ENCODE data around the gene MAP6D1.
"Not testable (repeated sequence)": the region's sequence is repeated elsewhere in the genome, so short reads cannot be mapped to it uniquely, and the experiment has no call there.

Gene MAP6D1

GRCh38 chr3:183792976-183793375 lies 32.4 kb downstream of the MAP6D1 start:
- Histone ChIP-seq H3K36me3 (ENCODE audit: control insufficient read depth, insufficient read depth, low read length) (peaks cover 16% of the 10 kb centered on the region), H3K4me1 (ENCODE audit: control insufficient read depth, insufficient read depth, low read length) (no peaks in the 10 kb centered on the region), H3K9me3 (ENCODE audit: control insufficient read depth, insufficient read depth, low read length) (no peaks in the 10 kb centered on the region), H3K4me3 (ENCODE audit: low read depth, low read length) (no peak overlapping the region), H3K27me3 (ENCODE audit: control insufficient read depth, insufficient read depth, low read length) (no peaks in the 10 kb centered on the region), H3K9ac (ENCODE audit: low read depth, low read length) (no peak overlapping the region)

DNA sequence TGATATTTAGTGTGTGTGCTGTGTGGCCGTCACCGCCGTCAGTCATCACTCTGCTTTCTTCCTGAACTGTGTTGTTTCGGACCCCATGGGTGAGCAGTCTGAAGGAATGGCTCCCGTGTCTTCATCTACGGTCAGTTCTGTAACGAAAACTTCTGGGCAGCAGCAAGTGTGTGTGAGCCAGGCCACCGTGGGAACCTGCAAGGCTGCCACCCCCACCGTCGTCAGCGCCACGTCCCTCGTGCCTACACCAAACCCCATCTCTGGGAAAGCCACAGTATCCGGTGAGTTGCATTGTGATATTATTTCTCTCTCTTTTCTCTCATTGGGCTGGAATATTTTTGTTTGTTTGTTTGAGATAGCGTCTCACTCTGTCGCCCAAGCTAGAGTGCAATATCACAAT lies 34.7 kb downstream of the MAP6D1 start:
- Histone ChIP-seq H3K4me1 (ENCODE audit: control insufficient read depth, insufficient read depth, low read length) (no peaks in the 10 kb centered on the region), H3K9ac (ENCODE audit: low read depth, low read length) (no peak overlapping the region), H3K4me3 (ENCODE audit: low read depth, low read length) (no peak overlapping the region), H3K36me3 (ENCODE audit: control insufficient read depth, insufficient read depth, low read length) (peaks cover 22% of the 10 kb centered on the region), H3K27me3 (ENCODE audit: control insufficient read depth, insufficient read depth, low read length) (no peaks in the 10 kb centered on the region), H3K9me3 (ENCODE audit: control insufficient read depth, insufficient read depth, low read length) (no peaks in the 10 kb centered on the region)

- H3K36me3 ChIP-seq (ENCODE audit: control insufficient read depth, insufficient read depth, low read length) = peaks cover 23% of the 10 kb centered on the region
- no peak overlapping the region for H3K9ac ChIP-seq (ENCODE audit: low read depth, low read length)
- H3K27me3 ChIP-seq (ENCODE audit: control insufficient read depth, insufficient read depth, low read length) = no peaks in the 10 kb centered on the region
- no peak overlapping the region for H3K4me3 ChIP-seq (ENCODE audit: low read depth, low read length)
- H3K9me3 ChIP-seq (ENCODE audit: control insufficient read depth, insufficient read depth, low read length) = no peaks in the 10 kb centered on the region
- no peaks in the 10 kb centered on the region for H3K4me1 ChIP-seq (ENCODE audit: control insufficient read depth, insufficient read depth, low read length)
These were observed 35.6 kb downstream of the MAP6D1 start for GRCh38 chr3:183789826-183790225.

DNA sequence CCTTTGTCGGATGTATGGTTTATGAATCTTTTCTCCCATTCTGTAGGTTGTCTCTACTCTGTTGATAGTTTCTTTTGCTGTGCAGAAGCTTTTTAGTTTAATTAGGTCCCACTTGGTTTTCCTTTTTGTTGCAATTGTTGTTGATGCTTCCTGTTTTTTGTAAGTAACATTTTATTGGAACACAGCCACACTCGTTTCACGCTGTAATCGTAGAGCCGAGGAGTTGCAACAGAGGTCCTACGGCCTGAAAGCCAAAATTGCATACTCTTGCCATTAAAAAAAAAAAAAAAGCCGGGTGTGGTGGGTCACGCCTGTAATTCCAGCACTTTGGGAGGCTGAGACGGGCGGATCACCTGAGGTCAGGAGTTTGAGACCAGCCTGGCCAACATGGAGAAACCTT lies 40.9 kb downstream of the MAP6D1 start:
- not testable (repeated sequence) for H3K9me3 ChIP-seq (ENCODE audit: control insufficient read depth, insufficient read depth, low read length); H3K27me3 ChIP-seq (ENCODE audit: control insufficient read depth, insufficient read depth, low read length); H3K9ac ChIP-seq (ENCODE audit: low read depth, low read length); H3K4me3 ChIP-seq (ENCODE audit: low read depth, low read length); H3K4me1 ChIP-seq (ENCODE audit: control insufficient read depth, insufficient read depth, low read length)
- H3K36me3 ChIP-seq (ENCODE audit: control insufficient read depth, insufficient read depth, low read length) = peaks cover 16% of the 10 kb centered on the region

GRCh38 chr3:183782576-183783276 lies 42.7 kb downstream of the MAP6D1 start:
- H3K4me3 ChIP-seq (ENCODE audit: low read depth, low read length) = no peak overlapping the region
- no peaks in the 10 kb centered on the region for H3K27me3 ChIP-seq (ENCODE audit: control insufficient read depth, insufficient read depth, low read length)
- no peaks in the 10 kb centered on the region for H3K9me3 ChIP-seq (ENCODE audit: control insufficient read depth, insufficient read depth, low read length)
- H3K4me1 ChIP-seq (ENCODE audit: control insufficient read depth, insufficient read depth, low read length) = no peaks in the 10 kb centered on the region
- H3K9ac ChIP-seq (ENCODE audit: low read depth, low read length) = no peak overlapping the region
- H3K36me3 ChIP-seq (ENCODE audit: control insufficient read depth, insufficient read depth, low read length) = peaks cover 10% of the 10 kb centered on the region

- Histone ChIP-seq H3K27me3 (ENCODE audit: control insufficient read depth, insufficient read depth, low read length) (no peaks in the 10 kb centered on the region), H3K36me3 (ENCODE audit: control insufficient read depth, insufficient read depth, low read length) (peaks cover 6% of the 10 kb centered on the region), H3K4me3 (ENCODE audit: low read depth, low read length) (no peak overlapping the region), H3K9me3 (ENCODE audit: control insufficient read depth, insufficient read depth, low read length) (no peaks in the 10 kb centered on the region), H3K9ac (ENCODE audit: low read depth, low read length) (no peak overlapping the region), H3K4me1 (ENCODE audit: control insufficient read depth, insufficient read depth, low read length) (no peaks in the 10 kb centered on the region)
These were observed 44.1 kb downstream of the MAP6D1 start for GRCh38 chr3:183781246-183781645.

GRCh38 chr3:183779896-183780465 lies 45.4 kb downstream of the MAP6D1 start:
- Histone ChIP-seq H3K9ac (ENCODE audit: low read depth, low read length) (no peak overlapping the region), H3K36me3 (ENCODE audit: control insufficient read depth, insufficient read depth, low read length) (peaks cover 5% of the 10 kb centered on the region), H3K4me1 (ENCODE audit: control insufficient read depth, insufficient read depth, low read length) (no peaks in the 10 kb centered on the region), H3K4me3 (ENCODE audit: low read depth, low read length) (no peak overlapping the region), H3K27me3 (ENCODE audit: control insufficient read depth, insufficient read depth, low read length) (no peaks in the 10 kb centered on the region), H3K9me3 (ENCODE audit: control insufficient read depth, insufficient read depth, low read length) (no peaks in the 10 kb centered on the region)

GRCh38 chr3:183777016-183777618 lies 48.3 kb downstream of the MAP6D1 start:
- Histone ChIP-seq H3K9me3 (ENCODE audit: control insufficient read depth, insufficient read depth, low read length) (no peaks in the 10 kb centered on the region), H3K9ac (ENCODE audit: low read depth, low read length) (no peak overlapping the region), H3K27me3 (ENCODE audit: control insufficient read depth, insufficient read depth, low read length) (no peaks in the 10 kb centered on the region), H3K36me3 (ENCODE audit: control insufficient read depth, insufficient read depth, low read length) (peaks cover 23% of the 10 kb centered on the region), H3K4me1 (ENCODE audit: control insufficient read depth, insufficient read depth, low read length) (no peaks in the 10 kb centered on the region), H3K4me3 (ENCODE audit: low read depth, low read length) (no peak overlapping the region)

DNA sequence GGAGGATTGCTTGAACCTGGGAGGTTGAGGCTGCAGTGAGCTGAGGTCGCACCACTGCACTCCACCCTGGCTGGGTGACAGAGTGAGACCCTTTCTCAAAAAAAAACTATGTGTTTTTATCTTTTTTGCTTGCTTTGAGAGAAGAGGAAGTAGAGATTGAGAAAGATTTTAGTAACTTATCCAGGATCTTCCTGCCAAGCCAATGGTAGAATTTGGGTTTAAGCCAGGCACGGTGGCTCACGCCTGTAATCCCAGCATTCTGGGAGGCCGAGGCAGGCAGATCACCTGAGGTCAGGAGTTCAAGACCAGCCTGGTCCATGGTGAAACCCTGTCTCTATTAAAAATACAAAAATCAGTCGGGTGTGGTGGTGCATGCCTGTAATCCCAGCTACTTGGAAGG lies 48.9 kb downstream of the MAP6D1 start:
- H3K9ac ChIP-seq (ENCODE audit: low read depth, low read length); H3K4me3 ChIP-seq (ENCODE audit: low read depth, low read length); H3K9me3 ChIP-seq (ENCODE audit: control insufficient read depth, insufficient read depth, low read length); H3K4me1 ChIP-seq (ENCODE audit: control insufficient read depth, insufficient read depth, low read length); H3K27me3 ChIP-seq (ENCODE audit: control insufficient read depth, insufficient read depth, low read length): not testable (repeated sequence)
- peaks cover 24% of the 10 kb centered on the region for H3K36me3 ChIP-seq (ENCODE audit: control insufficient read depth, insufficient read depth, low read length)

GRCh38 chr3:183775781-183776180 lies 49.6 kb downstream of the MAP6D1 start:
- no peaks in the 10 kb centered on the region for H3K4me1 ChIP-seq (ENCODE audit: control insufficient read depth, insufficient read depth, low read length)
- no peak overlapping the region for H3K4me3 ChIP-seq (ENCODE audit: low read depth, low read length)
- H3K36me3 ChIP-seq (ENCODE audit: control insufficient read depth, insufficient read depth, low read length) = peaks cover 24% of the 10 kb centered on the region
- no peak overlapping the region for H3K9ac ChIP-seq (ENCODE audit: low read depth, low read length)
- no peaks in the 10 kb centered on the region for H3K27me3 ChIP-seq (ENCODE audit: control insufficient read depth, insufficient read depth, low read length)
- no peaks in the 10 kb centered on the region for H3K9me3 ChIP-seq (ENCODE audit: control insufficient read depth, insufficient read depth, low read length)

- H3K36me3 ChIP-seq (ENCODE audit: control insufficient read depth, insufficient read depth, low read length) = peaks cover 24% of the 10 kb centered on the region
- H3K9me3 ChIP-seq (ENCODE audit: control insufficient read depth, insufficient read depth, low read length) = no peaks in the 10 kb centered on the region
- H3K9ac ChIP-seq (ENCODE audit: low read depth, low read length) = no peak overlapping the region
- H3K4me3 ChIP-seq (ENCODE audit: low read depth, low read length) = no peak overlapping the region
- no peaks in the 10 kb centered on the region for H3K27me3 ChIP-seq (ENCODE audit: control insufficient read depth, insufficient read depth, low read length)
- H3K4me1 ChIP-seq (ENCODE audit: control insufficient read depth, insufficient read depth, low read length) = no peaks in the 10 kb centered on the region
These were observed 50.7 kb downstream of the MAP6D1 start for GRCh38 chr3:183774631-183775030.

GRCh38 chr3:183769453-183769852 lies 55.9 kb downstream of the MAP6D1 start:
- no peaks in the 10 kb centered on the region for H3K27me3 ChIP-seq (ENCODE audit: control insufficient read depth, insufficient read depth, low read length)
- no peaks in the 10 kb centered on the region for H3K4me1 ChIP-seq (ENCODE audit: control insufficient read depth, insufficient read depth, low read length)
- H3K36me3 ChIP-seq (ENCODE audit: control insufficient read depth, insufficient read depth, low read length) = peaks cover 25% of the 10 kb centered on the region

More at GRCh38 chr3:183769453-183769852, 55.9 kb downstream of the MAP6D1 start:
- Histone ChIP-seq H3K9ac (ENCODE audit: low read depth, low read length) (no peak overlapping the region), H3K9me3 (ENCODE audit: control insufficient read depth, insufficient read depth, low read length) (no peaks in the 10 kb centered on the region), H3K4me3 (ENCODE audit: low read depth, low read length) (no peak overlapping the region)
